GM12872 (cell line): ENCODE data around the gene SFTA2.

ENCODE experiments used
- TF ChIP-seq, protein P1 (sequence below): IDR thresholded peaks from 3 replicates; pipeline ENCODE4 v1.5.1; 2011; ENCODE audit warnings: low read depth, mild to moderate bottlenecking, low read length, moderate library complexity; ENCODE audit not compliant: insufficient read depth

Gene SFTA2

GRCh38 chr6:30965140-30965601 lies 33.2 kb upstream of the SFTA2 start:
- TF ChIP-seq, protein P1, sequence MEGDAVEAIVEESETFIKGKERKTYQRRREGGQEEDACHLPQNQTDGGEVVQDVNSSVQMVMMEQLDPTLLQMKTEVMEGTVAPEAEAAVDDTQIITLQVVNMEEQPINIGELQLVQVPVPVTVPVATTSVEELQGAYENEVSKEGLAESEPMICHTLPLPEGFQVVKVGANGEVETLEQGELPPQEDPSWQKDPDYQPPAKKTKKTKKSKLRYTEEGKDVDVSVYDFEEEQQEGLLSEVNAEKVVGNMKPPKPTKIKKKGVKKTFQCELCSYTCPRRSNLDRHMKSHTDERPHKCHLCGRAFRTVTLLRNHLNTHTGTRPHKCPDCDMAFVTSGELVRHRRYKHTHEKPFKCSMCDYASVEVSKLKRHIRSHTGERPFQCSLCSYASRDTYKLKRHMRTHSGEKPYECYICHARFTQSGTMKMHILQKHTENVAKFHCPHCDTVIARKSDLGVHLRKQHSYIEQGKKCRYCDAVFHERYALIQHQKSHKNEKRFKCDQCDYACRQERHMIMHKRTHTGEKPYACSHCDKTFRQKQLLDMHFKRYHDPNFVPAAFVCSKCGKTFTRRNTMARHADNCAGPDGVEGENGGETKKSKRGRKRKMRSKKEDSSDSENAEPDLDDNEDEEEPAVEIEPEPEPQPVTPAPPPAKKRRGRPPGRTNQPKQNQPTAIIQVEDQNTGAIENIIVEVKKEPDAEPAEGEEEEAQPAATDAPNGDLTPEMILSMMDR: no peak

- TF ChIP-seq, protein P1: no peak
These were observed 32.1 kb upstream of the SFTA2 start for GRCh38 chr6:30964075-30964474.

DNA sequence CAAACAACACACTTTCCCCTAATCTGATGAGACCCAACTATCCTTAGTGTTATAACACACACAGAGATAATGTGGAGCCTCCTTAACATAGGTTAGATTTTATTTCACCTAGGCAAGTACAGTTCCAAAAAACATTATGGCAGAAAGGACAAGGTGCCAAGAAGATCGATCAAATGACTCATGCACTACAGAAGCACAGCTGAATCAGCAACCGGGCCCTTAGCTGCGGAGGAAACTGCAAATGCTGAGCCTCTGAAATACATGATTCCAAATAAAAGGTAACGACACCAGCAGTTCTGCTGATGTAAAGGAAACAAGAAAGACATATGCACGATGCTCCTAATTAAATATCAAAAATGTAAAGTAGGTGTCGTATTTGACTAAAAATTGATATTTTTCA lies 31.7 kb upstream of the SFTA2 start:
- TF ChIP-seq, protein P1: no peak

DNA sequence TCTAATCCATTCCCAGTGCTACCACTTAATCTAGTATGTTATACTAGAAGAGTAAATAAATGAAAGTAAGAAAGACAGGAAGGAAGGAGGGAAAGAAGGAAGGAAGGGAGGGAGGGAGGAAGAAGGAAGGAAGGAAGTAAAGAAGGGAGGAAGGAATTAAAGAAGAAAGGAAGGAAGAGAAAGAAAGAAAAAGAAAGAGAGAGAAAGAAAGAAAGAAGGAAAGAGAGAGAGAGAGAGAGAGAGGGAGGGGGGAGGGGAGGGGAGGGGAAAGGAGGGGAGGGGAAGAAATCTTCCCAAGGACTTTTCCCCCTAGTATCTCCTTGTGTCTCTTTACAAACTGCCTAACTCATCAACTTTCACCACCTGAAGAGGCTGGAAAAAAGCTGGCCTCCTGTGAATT lies 30.7 kb upstream of the SFTA2 start:
- TF ChIP-seq, protein P1: no peak

- TF ChIP-seq, protein P1: no peak
These were observed 29.1 kb upstream of the SFTA2 start for GRCh38 chr6:30960907-30961673.

- TF ChIP-seq, protein P1: no peak
These were observed 25.7 kb upstream of the SFTA2 start for GRCh38 chr6:30957716-30958115.

DNA sequence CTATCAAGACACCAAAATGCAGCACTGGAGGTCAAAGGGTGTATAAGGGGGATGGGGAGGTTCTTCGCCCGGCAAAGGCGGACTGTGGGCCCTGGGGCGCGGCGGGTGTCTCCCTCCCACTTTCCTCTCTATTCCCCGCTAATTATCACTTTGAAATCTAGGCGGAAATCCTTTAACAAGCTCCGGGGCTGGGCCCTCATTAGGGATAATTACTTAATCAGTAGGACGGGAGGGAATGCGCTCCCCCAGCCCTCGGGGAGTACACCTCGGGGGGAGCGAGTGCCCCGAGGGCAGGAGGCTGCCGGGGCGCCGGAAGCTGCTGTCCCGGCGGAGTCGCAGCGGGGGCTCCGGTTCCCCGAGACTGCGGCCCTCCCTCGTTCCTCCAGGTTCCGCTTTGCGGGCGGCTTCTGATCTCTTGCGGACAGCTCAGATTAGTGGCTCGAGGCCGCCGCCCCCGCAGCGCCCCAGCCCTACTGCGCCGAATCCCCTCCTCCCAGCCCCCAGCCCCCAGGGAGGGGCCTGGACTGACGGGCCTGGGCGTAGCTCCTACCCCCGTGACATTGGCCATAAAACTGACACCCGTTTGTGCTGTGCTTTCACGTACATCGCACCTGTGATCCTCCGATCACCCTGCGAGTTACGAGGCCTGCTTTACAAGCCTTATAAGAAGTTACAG lies 23.5 kb upstream of the SFTA2 start:
- TF ChIP-seq, protein P1: no peak
